GM18951 (cell line): ENCODE results near the gene GJC1.
"Not testable (repeated sequence)": the region's sequence is repeated elsewhere in the genome, so short reads cannot be mapped to it uniquely, and the experiment has no call there.

Experiments used
- POLR2A ChIP-seq: IDR thresholded peaks from 4 replicates; pipeline ENCODE4 v1.6.1; 2011; ENCODE audit warnings: mild to moderate bottlenecking; ENCODE audit not compliant: insufficient read length, insufficient read depth; ENCODE audit errors: extremely low read depth
- in situ Hi-C: fragments of 300-500 bp; cut with MboI; formaldehyde crosslinking; loops from one replicate; pipeline ENCODE4 v1.12.0; 2022; ENCODE audit warnings: low sequenced_read_pairs, mixed read lengths, inconsistent platforms; ENCODE audit not compliant: unreplicated experiment

The GJC1 gene

DNA sequence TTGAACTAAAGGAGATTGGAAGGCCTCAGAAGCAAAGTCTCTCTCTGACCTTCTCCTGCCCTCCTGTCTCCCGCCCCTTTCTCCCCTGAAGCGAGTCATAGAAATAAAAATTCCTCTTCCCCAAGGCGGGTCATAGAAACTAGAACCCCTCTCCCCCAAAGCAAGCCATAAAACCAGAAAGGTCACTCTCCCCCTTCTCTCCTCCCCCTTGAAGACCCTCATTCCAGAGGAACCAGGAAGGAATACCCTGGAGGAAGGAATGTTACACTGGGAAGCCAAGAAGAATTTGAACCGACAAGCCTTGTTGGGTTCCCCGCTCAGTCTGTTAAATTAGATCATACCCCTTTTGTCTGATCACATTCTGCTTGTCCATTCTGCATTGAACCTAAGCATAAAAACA lies 2.7 kb upstream of the GJC1 start:
- no peak for TF ChIP-seq POLR2A

GRCh38 chr17:44831371-44831770 lies 1.3 kb upstream of the GJC1 start:
- TF ChIP-seq POLR2A: no peak

More for the DNA sequence above, 2.7 kb upstream of the GJC1 start:
- in situ Hi-C loops: no loop called here

DNA sequence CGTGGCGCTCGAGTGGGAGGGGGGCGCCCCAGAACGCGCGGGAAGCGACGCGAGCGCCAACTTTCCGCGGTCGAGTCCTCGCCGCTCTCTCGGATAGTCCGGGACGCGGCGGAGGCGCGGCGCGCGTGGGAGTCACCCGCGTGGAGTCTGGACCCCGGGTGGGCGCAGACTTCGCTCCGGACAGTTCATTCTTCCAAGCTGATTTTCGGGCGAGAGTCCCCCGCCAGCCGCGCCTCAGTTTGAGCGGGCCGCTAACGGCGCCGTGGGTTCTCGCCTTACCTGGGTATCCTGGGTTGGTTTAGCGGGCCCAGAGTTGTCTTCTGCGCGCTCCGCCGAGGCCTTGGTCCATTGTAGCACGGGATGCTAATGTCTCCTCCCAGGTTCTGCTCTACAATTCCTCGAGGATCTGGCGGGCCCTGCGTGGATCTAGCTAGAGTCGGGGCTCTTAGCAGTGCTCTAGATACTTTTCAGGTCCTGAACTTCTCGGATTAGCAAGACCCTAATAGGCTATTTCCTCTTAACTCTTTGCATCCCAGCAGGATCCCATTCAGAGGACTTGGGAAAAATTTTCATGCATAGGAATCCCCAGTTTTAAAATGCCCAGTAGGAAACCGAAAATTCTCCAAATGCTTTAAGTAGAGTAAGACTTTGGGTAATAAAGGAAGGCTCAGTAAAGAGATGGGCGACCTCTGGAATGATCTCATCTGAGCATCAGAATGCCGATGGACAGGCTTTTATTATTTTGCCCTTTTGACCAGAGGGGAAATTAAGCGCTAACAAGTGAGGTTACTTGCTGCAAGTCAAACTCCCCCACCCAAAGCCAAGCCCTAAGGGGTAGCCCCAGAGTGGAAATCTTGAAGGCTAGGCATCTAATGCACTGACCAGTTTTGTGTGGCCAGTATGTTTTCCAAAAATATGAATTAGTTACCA lies 537 bp upstream of the GJC1 start:
- in situ Hi-C loops: no loop called here

More at GRCh38 chr17:44831371-44831770, 1.3 kb upstream of the GJC1 start:
- in situ Hi-C loops: no loop called here

DNA sequence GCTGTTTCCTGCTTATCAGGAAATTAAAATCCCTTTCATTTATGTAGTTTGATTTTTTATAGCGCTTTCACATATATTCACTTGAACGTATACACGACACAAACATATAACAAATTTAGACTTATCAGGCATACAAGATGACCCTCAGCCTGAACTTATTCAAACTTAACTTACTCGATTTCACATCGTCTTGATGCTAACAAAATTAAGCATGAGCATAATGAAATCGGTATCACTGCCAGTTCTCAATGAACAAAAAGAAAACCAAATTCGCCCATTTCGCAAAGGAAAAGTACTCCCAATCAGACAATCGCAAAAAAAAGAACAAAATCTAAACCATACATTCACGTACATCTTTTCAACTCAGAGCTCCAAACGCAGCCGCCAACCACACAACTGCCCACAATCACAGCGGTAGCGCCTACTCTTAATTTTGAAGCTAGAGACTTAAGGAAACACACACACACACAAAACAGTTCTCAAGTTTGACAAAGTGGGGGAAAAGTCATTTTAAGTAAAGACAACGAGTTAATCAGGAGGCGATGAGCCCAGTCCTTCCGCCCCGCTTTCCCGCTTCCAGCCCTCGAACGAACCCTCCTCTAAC lies 1.1 kb downstream of the GJC1 start:
- no peak for TF ChIP-seq POLR2A
- in situ Hi-C loops: no loop called here

More for the DNA sequence above, 537 bp upstream of the GJC1 start:
- TF ChIP-seq POLR2A: no peak

- no peak for TF ChIP-seq POLR2A
- in situ Hi-C loops: no loop called here
These were observed 2.2 kb downstream of the GJC1 start for GRCh38 chr17:44827863-44828262.

GRCh38 chr17:44826123-44826790 lies 3.8 kb downstream of the GJC1 start:
- TF ChIP-seq POLR2A: no peak
- in situ Hi-C loops: no loop called here

GRCh38 chr17:44825236-44825635 lies 4.9 kb downstream of the GJC1 start:
- in situ Hi-C loops: not testable (repeated sequence)

DNA sequence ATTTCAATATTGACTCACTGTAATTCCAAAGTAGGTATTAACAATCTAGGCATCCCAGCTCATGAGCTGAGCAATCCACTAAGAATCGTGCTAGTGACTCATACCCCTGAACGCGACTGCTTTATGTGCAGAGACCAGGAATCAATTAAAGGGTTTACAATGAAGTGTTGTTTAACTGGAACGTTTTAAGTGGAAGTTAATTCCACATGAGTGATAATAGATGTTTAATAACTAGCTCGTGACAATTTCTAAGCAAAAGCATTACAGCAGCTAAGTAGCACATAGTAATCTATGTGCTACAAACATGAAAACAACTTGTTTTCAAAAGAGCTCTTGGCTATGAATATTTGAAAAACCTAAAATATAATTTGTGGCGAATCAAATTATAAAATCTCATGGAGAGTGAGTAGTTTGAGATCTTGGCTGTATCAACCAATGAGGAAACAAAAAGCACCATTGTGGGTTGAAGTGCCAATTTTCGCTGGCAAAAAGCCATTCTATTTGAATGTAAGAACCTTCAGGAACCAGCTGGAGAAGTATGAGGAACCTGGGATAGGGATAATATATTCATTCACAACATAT lies 9.4 kb downstream of the GJC1 start:
- no peak for TF ChIP-seq POLR2A
- in situ Hi-C loops: no loop called here

DNA sequence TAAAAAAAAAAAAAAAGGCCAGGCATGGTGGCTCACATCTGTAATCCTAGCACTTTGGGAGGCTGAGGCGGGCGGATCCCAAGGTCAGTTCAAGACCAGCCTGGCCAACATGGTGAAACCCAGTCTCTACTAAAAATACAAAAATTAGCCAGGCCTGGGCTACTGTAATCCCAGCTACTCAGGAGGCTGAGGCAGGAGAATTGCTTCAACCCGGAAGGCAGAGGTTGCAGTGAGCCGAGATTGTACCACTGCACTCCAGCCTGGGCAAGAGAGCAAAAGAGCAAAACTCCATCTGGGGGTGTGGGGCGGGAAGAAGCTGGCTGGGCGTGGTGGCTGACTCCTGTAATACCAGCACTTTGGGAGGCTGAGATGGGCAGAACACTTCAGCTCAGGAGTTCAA lies 11.6 kb downstream of the GJC1 start:
- in situ Hi-C loops: not testable (repeated sequence)

GRCh38 chr17:44812263-44812662 lies 17.8 kb downstream of the GJC1 start:
- TF ChIP-seq POLR2A: no peak
- in situ Hi-C loops: no loop called here

DNA sequence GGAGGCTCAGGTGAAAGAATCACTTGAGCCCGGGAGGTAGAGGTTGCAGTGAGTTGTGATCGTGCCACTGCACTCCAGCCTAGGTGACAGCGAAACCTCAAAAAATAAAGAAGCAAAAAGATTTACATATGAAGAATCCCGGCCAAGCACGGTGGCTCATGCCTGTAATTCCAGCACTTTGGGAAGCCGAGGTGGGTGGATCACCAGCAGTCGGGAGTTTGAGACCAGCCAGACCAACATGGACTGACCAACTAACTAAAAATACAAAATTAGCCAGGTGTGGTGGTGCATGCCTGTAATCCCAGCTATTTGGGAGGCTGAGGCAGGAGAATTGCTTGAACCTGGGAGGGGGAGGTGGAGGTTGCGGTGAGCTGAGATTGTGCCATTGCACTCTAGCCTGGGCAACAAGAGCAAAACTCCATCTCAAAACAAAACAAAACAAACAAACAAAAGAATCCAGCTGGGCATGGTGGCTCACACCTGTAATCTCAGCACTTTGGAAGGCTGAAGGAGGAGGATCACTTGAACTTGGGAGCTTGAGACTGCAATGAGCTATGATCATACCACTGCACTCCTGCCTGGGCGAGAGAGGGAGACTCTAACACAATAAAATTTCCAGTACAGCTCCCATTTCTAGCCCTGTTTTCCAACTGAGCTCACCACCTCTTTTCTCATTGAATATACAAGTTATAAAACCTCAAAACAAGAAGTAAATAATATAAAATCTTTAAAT lies 21.3 kb downstream of the GJC1 start:
- in situ Hi-C loops: not testable (repeated sequence)

DNA sequence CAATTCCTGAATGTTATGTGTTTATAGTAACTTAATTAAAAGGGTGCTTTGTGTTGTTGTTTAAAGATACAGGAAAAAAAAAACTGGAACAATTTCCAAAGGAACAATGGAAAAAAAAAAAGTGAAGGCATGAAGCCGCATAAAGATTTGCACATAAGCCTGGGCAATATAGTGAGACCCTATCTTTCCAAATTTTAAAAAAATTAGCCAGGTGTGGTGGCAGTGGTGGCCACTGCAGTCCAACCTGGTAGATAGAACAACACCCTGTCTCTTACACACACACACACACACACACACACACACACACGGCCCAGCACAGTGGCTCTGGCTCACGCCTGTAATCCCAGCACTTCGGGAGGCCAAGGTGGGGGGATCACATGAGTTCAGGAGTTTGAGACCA lies 21.9 kb downstream of the GJC1 start:
- in situ Hi-C loops: no loop called here
- no peak for TF ChIP-seq POLR2A

DNA sequence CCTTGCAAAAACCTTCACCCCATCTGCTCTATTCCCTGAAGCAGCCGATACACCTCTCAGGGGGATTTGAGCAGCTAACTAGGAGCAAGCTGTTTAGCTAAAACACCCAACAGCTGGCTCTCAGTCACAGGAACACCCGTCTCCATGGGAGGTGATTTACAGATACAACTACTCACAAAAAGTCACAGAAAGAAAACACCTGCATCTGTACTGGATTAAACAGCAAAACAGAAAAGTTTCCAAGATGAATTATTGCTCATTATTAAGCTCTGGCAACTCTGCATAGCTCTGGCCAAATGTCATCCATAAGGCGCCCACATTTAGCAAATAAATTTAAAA lies 22.3 kb downstream of the GJC1 start:
- in situ Hi-C loops: no loop called here
- no peak for TF ChIP-seq POLR2A
